NCI-H2171 (cell line): ENCODE results near the gene ARPC2.

Source experiments
- DNase-seq: peaks from one replicate; lab custom pipeline; 2025; lab: John Stamatoyannopoulos, UW

ARPC2 gene

DNA sequence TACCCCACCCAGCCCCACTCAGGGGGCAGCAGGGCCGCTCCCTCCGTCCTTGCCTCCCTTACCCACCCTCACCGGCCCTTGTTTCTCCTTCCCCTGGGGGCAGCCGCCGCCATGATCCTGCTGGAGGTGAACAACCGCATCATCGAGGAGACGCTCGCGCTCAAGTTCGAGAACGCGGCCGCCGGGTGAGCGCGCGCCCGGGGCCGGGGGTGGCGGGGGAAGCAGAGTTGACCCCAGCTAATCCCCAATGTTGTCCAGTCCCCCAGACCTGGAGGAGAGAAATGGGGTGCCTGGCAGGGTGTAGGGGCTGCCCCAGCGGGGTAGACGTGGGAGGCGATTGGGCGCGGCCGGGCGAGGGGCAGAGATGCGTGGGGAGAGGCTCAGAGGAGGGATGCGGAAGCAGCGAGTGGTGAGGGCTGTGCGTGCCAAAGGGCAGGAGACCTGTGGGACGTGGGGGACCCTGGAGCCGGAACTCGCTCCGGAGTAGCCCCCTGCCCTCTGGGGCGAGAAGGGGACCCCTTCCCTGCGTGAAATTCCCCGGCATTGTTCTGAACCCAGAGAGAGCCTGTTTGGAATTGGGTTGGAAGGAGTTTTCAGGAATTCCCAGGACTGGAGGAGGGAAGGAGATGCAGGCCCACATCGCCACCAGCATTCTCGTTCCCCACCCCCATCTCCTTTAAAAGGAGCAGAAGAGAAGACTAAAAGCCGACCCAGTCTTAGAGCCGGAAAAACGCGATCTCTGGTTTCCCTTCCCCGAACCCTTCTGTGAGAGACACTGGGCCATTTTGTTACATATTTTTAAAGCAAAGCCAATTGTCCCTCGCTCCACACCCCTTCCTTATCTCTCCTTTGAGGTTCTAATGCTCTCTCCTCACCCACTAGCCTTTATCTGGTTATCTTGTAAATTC, 625 bp downstream of the ARPC2 start:
- peak; percentile 9 for DNase-seq

DNA sequence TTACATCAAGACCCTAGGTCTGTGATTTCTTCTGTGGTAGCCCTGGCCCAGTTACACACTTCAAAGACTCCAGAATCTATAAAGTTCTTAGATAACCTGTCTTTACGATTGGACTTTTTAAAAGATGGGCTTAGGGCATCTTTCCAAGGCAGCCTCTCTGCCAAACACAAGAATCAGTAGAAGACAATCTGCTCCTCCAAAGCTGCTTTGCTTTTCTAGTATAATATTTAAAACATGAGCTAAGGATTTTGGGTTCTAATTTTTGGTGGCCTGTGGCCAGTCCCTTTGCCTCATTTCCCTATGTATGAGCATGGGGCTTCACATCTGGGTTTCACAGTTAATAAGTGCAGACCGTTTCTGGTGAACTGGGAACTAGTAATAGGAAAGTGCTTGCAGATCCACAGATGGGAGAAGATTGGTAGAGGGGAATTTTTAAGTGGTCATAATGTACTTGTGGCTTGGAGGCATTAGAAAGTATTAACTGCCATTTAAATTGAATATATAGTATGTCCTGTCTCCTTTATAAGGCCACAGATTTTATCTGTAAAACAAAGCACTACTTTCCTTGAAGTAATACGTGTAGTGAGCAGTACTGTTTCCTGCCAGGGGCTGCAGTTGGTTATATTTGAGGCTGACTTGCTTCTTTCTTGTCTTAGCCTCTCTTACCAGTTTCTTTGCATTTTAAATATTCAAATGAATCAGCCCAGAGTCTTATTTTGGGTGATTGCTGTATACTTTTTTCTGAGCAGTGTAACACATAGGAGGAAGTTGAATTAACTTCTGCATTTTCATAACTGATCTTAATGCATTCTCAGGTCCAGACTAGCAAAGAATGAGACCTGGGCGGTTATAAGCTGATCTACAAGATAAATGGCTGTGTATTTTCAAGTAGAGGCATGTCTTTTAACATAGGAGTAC, 1.5 kb downstream of the ARPC2 start:
- DNase-seq, result no peak

DNA sequence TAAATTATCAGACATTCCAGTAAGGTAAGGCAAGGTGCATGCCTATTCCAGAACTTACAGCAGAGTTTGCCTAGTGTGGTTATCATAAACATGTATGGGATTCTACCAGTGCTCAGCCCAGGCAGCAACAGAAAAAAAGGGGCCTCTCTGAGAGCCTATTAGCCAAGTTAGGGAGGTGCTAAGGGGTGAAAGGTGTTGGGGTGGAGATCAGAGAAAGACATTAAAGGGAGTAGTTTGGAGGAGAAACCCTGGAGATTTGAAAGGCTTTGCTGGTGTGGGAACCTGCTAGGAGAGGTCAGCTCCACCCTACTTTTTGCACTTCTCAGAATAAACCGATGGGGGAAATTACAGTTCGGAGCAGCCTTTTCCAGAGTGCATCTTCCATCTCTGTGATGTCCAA, 2.9 kb downstream of the ARPC2 start:
- DNase-seq, result no peak

DNA sequence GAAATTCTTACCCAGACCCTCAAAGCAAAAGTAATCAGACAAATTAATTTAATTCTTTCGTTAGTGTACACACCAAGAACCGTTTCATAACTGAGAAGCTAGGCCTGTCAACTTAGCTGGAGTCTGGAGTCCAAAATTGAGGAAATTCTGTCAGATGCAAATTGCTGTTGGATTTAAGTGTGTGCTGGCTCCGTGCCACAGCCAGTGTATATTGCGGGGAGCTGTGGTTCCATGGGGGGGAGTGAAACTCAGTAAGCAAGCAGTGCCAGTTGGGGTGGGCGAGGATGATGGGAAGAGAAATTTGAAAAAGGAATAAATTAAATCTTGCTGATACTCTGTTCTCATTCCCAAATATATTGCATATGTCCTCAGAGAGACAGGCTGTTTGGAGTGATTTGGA, 4.0 kb downstream of the ARPC2 start:
- no peak for DNase-seq

DNA sequence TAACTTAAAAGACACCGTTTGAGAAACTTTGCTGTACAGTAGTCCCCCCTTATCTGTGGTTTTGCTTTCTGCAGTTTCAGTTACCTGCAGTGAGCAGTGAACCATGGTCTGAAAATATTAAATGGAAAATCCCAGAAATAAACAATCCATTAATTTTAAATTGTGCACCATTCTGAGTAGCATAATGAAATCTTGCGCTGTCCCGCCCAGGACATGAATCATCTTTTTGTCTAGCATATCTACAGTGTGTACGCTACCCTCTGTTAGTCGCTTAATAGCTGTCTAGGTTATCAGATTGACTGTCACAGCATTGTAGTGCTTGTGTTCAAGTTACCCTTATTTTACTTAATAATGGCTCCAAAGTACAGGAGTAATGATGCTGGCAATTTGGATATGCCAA, 6.1 kb downstream of the ARPC2 start:
- DNase-seq, result no peak

DNA sequence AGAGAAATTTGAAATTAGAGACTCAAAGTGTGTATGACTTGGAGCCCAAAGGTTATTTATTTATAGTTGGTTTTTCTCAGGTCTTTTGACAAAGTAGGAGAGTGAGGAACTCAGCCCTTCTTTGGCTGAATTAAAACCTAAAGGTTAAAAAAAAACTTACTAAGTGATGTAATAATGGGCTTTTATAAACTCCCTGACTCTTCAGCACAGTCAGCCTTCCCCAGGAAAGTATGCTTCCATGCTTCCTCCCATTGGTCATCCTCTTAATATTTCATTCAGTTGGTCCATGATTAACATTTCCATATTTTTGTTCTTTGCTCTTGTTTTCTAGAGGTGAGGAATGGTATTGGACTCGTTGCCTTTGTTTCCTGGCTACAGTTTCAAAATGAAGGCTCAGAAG, 7.2 kb downstream of the ARPC2 start:
- DNase-seq, result no peak

DNA sequence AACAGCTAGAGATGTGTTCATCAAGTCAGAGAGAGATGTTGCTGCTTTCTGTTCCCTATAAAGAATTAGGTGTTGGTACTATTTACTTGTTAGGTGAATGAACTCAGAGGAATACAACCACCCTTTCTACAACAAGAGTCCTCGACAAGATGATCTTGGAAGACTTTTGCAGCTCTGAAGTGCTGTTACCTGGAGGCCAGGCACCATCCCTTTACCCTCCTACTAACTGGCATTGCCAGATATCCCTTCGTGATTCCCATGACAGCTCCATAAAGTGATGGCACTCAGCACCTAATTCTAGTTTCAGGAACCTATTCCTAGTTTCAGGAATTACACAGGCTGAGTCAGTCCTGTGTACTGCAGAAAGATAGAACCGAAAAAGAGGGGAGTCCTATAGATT, 9.9 kb downstream of the ARPC2 start:
- no peak for DNase-seq

DNA sequence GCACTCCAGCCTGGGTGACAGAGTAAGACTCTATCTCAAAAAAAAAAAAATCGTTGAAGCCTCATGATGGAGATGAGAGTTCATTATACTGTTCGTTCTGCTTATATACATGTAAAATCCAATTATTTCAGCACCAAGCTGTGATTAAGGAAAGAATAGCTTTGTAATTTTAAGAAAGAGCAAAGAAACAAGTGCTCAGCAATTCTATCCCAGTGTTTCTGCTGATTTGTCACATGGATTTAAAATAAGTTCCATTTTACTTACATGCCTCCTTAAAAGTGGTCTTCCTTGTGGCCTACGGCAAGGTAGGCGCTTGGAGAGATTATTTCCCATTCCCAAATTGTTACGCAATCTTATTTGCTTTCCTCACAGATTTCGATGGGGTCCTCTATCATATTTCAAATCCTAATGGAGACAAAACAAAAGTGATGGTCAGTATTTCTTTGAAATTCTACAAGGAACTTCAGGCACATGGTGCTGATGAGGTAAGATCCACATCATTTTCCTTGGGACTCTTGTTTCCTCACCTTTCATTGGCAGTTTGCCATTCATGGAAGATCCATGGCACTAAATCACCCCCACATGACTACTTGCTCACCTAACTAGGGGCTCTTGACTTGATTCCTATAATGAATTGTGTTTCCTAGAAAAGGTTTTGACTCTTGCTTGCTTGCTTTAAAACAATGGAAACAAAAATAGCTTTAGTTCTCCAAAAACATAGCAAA, 11.5 kb downstream of the ARPC2 start:
- DNase-seq, result no peak

DNA sequence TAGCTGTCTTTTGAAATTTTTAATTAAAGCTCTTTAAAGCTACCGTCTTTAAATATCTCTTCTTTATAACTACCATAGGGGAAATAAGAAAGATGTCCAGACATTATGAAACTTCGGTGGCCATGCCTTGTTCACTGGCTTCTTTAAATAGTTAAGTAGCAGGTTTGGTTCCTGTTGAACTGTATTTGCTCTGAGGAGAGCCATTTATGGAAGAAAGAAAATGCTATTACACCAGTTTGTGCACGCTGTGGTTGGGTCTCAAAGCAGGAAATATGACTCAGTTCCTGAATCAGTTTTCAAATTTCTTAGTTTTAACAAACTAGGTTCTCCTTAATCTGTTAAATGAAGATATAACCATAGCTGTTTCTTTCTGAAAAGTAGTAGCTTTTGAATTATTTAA, 12.2 kb downstream of the ARPC2 start:
- no peak for DNase-seq

DNA sequence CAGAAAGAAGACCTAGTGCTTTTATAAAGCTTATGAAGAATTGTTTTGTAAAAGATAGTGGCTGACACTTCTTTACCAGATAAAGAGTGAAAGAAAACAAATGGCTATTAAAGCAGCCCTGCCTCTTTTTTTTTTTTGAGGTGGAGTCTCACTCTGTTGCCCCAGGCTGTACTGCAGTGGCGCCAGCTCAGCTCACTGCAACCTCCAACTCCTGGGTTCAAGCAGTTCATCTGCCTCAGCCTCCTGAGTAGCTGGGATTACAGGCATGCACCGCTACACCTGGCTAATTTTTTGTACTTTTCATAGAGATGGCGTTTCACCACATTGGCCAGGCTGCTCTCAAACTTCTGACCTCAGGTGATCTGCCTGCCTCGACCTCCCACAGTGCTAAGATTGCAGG, 12.9 kb downstream of the ARPC2 start:
- DNase-seq, result no peak

DNA sequence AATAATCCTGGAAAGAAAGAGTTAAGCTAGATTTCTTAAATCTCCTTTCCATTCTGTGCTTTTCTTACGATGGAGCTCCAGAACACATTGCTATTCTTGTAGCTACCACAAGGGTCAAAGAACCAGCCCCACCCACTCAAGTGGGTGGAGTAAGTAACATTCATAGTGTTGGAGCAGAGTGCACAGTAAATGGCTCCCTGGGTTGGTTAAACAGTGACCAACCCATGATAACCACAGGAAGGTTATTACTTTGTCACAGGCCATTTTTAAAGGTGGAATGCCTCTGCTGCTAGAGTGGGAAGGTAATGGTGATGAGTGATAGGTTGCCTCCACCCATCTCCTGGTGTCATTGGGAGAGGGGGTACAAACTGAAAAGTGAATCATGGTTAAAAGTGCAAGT, 13.9 kb downstream of the ARPC2 start:
- no peak for DNase-seq

DNA sequence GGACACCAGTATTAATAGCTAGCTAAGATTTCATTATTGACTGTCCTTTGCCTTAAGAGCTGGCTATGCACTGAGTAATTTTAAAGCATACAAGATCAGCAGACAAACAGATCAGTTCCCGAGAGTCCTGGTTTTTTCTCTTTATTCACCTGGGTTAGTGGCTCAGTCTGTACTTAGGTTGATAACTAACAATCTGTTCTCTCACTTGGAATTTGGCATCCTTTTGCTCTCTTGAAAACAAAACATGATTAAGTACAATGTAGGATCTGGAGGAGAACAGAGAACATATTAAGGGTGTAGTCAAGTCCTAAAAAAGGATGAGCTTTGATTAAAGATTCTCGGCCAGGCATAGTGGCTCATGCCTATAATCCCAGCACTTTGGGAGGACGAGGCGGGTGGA, 16.6 kb downstream of the ARPC2 start:
- no peak for DNase-seq

DNA sequence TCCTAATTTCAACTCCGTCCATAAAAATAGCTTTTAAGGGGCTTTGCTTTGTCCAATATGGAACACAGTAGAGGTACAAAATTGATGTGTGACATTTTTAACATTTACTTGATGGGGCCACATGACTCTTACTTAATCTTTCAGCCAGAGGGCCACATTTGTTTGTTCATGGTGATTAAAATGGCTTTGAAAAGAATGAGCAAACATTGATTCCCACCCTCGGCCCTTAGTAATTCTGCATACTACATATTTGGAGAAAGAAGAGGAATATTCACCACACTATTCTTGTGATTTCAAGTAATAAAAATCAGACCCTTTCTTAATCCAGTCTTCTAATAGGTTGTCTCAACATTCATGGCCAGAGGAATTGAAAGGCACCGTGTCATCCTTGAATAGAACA, 17.5 kb downstream of the ARPC2 start:
- no peak for DNase-seq

DNA sequence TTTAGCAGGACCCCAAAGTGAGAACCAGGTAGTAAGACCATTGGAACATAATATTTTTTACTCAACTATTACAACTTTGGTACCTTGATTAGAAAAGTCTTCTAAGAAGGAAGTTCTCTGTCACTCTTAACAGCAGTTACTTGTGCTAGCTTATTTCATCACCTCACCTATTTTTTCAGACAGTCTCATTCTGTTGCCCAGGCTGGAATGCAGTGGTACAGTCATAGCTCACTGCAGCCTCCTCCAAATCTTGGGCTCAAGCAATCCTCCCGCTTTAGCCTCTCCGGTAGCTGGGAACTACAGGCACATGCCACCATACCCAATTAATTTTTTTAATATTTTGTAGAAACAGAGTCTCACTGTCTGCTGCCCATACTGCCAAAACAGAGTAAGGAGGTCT, 18.0 kb downstream of the ARPC2 start:
- no peak for DNase-seq

DNA sequence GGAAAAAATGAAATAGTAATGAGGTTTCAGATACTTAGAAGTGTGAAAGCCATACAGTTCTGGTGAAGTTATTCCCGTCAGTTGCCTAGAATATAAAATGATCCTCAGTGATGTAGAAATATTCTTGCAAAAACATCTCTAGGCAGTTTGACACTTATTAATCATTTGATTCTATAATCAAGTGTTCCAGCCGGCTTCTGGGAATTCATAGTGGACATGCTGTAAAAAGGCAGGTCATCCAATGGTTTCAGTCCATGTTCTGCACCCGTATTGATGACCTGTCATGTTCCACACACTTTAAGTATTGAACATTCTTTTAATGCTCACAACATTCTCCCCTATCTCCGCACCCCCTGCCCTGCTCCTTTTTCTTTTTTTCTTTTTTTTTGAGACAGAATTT, 19.8 kb downstream of the ARPC2 start:
- DNase-seq, result no peak

DNA sequence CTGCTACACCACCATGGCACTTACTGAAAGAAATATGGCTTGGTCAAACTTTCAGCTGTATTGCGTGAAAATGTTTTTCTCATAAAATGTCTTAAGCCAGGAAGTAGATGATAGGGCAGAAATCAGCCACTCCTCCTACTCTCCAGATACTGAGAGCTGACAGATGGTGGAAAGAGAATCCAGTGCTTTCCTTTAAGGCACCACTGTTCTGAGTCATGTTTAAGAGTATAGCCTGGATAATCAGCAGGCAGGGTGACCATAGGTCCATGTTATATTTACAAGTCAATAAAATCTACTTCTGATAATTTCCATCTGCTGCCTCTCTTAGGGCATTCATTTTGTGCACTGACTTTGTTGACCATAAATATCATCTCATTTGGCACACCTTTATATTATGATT, 21.9 kb downstream of the ARPC2 start:
- no peak for DNase-seq

DNA sequence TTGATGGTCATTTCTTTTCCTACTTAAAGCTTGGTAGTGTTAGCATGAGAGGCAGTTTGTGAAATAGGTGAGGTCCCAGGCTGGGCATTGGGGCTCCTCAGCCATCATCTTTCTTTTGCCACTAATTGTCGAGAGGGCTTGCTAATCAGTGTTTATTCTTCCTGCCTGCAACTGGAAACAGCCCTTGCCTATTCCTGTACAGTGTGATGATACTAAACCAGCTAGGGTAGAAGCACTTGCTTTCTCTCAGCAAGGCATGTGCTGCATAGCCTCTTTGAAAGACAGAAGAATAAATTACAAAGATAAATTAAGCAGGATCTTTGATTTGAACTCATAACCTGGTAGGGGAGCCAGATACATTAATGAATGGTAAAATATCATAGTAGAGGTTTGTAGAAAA, 27.2 kb downstream of the ARPC2 start:
- no peak for DNase-seq

DNA sequence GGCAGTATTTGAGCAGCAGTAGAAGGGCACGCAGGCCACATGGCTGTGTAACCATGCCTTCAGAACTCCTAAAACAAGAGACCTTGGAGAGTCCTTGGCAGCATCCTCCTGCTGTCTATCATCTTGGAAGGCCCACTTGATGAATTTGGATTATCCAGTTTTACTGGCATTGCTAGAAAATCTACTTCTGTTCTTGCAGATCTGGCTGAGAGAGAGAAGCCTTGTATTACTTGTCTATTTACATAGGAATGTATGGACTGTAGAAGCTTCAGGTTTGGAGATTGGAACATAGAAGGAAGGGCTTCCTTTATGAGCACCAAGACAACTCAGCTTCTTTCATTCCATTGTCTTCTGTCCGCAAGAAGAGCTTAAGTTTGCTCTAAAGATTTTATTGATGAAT, 27.7 kb downstream of the ARPC2 start:
- DNase-seq, result no peak

DNA sequence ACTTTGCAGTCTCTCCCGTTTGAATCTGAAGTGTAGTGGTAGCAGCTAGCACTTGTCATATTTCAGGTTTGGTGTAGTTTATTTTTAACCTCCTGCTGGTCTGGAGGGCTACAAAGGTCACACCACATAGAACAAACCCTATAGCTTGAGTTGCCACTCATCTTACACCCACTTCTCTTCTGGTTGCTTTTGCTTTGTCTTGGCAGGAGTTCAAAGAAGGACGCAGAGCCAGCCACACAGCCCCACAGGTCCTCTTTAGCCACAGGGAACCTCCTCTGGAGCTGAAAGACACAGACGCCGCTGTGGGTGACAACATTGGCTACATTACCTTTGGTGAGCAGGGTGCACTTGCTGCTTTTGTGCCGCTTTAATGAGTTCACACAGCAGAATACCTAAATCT, 28.2 kb downstream of the ARPC2 start:
- DNase-seq, result no peak

DNA sequence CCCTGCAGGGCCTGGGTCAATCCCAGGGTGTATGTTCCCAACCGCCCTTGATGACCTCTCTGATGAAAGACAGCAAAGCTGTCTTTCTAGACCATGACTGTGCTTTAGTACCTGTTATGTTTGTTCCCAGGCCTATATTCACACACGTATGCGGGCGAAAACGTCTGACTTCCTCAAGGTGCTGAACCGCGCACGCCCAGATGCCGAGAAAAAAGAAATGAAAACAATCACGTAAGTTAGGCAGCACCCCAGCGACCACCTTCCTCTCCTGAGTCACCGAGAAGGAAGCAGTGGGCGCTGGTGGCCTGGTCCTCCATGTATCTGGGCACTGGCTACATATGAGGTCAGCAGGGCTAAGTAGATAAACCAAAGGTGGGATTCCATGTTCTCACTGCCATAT, 32.7 kb downstream of the ARPC2 start:
- no peak for DNase-seq

DNA sequence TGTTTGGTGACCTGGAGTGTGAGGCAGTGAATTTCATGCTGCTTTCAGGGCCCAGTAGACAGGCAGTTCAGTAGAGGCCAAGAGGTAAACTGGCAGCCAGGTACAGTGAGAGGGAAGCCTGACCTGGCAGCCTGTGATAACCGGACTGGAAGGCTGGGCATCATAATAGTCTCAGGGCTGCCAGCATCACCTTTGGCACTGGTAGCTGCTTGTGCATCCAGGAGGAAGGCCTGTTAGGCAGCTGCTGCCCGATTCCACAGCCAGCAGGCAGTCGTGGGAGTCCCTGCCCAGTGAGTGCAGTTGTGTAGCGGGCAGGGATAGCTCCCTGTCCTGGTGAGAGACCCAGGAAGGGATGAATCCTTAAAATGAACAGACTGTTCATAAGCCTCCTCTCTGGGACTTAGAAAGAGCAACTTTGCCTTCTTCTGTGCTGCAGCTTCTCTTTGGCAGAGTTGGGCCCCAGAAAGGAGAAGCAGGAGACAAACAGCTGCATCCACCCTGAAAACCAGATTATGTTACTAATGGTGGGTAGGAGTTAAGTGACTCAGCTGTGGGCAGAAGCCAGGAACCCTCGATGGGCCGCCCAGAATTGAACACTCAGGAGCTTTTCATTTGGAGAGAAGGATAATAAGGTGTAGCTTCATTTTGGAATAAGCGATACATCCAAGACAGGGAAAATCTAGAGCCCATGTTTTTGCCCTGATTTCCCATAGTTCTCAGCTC, 35.7 kb downstream of the ARPC2 start:
- DNase-seq, result no peak

DNA sequence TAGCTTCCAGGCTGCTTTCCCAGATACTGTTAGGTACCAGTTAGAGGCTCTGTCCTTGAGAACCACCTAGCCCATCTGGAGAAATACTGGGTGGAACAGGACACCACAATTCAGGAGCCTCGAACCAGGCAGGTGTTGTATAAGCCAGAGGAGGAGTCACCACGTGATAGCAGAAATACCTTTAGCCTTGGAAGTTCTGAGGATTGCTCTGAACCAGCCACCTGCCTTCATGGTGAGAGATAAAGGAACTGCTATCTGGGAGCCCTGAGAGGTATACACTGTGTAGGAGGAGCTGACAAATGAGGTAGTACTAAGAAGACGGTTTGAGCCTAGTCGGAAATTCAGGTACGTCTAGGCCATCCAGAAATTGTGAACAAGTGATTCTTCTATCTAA, 36.2 kb downstream of the ARPC2 start:
- no peak for DNase-seq
